Fibroblast of mammary gland (primary cell): ENCODE data around the gene BCHE.

Experiments
- DNase-seq: peaks from one replicate; pipeline ENCODE4 v3.0.0-alpha.2; 2010; ENCODE audit warnings: low read depth
- H3K4me3 ChIP-seq: 2 replicates; pipeline ENCODE4 v1.5.1; 2011; ENCODE audit warnings: low read depth, mild to moderate bottlenecking, low read length, moderate library complexity; ENCODE audit not compliant: control insufficient read depth
- TF ChIP-seq, protein P1 (sequence below): conservative IDR thresholded peaks from 2 replicates; pipeline ENCODE4 v1.5.1; 2011; ENCODE audit warnings: low read depth, low read length, inconsistent platforms; ENCODE audit not compliant: control insufficient read depth, insufficient read depth

Gene BCHE

GRCh38 chr3:165749241-165749640 lies 88.0 kb downstream of the BCHE start:
- DNase-seq, result no peak
- TF ChIP-seq, protein P1, sequence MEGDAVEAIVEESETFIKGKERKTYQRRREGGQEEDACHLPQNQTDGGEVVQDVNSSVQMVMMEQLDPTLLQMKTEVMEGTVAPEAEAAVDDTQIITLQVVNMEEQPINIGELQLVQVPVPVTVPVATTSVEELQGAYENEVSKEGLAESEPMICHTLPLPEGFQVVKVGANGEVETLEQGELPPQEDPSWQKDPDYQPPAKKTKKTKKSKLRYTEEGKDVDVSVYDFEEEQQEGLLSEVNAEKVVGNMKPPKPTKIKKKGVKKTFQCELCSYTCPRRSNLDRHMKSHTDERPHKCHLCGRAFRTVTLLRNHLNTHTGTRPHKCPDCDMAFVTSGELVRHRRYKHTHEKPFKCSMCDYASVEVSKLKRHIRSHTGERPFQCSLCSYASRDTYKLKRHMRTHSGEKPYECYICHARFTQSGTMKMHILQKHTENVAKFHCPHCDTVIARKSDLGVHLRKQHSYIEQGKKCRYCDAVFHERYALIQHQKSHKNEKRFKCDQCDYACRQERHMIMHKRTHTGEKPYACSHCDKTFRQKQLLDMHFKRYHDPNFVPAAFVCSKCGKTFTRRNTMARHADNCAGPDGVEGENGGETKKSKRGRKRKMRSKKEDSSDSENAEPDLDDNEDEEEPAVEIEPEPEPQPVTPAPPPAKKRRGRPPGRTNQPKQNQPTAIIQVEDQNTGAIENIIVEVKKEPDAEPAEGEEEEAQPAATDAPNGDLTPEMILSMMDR, result no peak
- no peak overlapping the region for H3K4me3 ChIP-seq

- no peak overlapping the region for H3K4me3 ChIP-seq
- DNase-seq, result no peak
- TF ChIP-seq, protein P1, result no peak
These were observed 89.1 kb downstream of the BCHE start for GRCh38 chr3:165748094-165748493.

GRCh38 chr3:165746874-165747273 lies 90.3 kb downstream of the BCHE start:
- no peak overlapping the region for H3K4me3 ChIP-seq
- DNase-seq, result no peak
- TF ChIP-seq, protein P1, result no peak

DNA sequence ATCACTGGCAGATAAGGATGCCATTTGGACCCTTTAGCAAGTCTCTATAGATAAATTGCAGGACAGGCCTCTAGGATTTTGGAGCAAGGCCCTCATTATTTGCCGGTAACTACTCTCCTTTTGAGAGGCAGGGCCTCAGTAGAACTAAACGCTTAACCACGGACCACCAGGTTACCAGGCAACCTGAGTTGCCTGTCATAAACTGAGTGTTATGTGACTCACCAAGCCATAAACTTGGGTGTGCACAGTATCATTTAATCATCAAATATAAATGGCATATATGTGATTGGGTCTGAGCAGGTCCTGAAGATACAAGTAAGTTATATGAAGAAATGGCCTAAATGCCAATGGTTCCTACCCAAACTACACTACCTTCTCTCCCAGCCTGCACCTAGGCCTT lies 93.2 kb downstream of the BCHE start:
- DNase-seq, result no peak
- no peak overlapping the region for H3K4me3 ChIP-seq
- TF ChIP-seq, protein P1, result no peak

DNA sequence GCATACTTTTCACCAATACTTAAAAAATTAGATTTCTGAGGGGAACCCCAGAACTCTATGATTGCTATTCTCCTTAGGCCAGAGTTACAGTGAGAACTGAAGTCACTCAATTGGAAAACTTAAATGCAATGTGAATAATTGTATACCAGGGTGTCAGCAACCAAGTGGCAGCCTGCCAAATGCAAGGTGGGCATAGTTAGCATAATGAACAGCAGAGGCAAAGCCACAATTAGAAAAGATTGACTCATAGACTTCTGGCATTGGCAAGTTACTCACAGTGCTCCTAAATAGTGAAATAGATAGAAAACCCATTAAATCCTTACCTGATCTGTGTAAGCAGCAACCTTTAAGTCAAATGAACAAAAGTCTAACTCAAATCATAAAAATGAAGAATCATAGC lies 94.9 kb downstream of the BCHE start:
- H3K4me3 ChIP-seq, result no peak overlapping the region
- no peak for DNase-seq
- TF ChIP-seq, protein P1, result no peak

DNA sequence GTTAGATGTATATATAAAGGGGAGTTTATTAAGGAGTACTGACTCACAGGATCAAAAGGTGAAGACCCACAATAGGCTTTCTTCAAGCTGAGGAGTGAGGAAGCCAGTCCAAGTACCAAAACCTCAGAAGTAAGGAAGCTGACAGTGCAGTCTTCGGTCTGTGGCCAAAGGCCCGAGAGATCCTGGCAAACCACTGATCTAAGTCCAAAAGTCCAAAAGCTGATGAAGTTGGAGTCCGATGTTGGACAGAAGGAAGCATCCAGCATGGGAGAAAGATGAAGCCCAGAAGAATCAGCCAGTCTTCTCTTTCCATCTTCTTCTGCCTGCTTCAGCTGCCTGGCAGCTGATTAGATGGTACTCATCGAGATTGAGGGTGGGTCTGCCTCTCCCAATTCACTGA lies 107.5 kb downstream of the BCHE start:
- no peak overlapping the region for H3K4me3 ChIP-seq
- TF ChIP-seq, protein P1, result no peak
- no peak for DNase-seq

DNA sequence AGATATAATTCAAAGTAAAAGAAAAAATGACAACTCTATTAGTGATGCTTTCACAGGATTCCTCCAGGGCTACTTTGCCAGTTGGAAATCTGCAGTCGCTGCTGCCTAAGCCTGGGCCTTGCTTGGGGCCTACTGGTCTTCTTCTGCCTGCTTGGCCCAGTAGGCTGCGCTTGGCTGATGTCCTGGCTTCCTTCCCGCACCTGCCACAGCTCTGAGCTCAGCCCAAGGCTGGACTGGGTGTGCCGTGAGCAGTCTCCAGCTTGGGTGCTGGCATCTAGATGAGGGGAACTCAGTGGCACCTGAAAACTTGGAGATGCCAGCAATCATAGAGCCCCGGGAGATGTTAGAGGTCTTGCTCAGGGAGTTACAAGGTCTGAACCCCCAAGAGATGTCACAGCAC lies 108.3 kb downstream of the BCHE start:
- DNase-seq, result no peak

More for the DNA sequence above, 108.3 kb downstream of the BCHE start:
- TF ChIP-seq, protein P1, result no peak
- no peak overlapping the region for H3K4me3 ChIP-seq
